Stomach (tissue), 4 donors: ENCODE results near the gene PNCK.

Experiments
- POLR2A ChIP-seq, 4 donors: fragments of 450-650 bp; IDR thresholded peaks; one replicate each; pipeline ENCODE4 v1.6.1; 2016; ENCODE audit warnings: antibody characterized with exemption in 4 of 4, control low read depth in 2 of 4, mild to moderate bottlenecking in 1 of 4, moderate library complexity in 1 of 4
- TF ChIP-seq, protein P1 (sequence below), 7 experiments: fragments of 450-650 bp in 4 of 7; fragments of 200-600 bp in 3 of 7; sonication (generic) in 3 of 7; IDR thresholded peaks; one replicate each; pipeline ENCODE4 v1.5.1; 2016 to 2019; ENCODE audit warnings: antibody characterized with exemption in 7 of 7, control low read depth in 2 of 7, mild to moderate bottlenecking in 1 of 7

DNA sequence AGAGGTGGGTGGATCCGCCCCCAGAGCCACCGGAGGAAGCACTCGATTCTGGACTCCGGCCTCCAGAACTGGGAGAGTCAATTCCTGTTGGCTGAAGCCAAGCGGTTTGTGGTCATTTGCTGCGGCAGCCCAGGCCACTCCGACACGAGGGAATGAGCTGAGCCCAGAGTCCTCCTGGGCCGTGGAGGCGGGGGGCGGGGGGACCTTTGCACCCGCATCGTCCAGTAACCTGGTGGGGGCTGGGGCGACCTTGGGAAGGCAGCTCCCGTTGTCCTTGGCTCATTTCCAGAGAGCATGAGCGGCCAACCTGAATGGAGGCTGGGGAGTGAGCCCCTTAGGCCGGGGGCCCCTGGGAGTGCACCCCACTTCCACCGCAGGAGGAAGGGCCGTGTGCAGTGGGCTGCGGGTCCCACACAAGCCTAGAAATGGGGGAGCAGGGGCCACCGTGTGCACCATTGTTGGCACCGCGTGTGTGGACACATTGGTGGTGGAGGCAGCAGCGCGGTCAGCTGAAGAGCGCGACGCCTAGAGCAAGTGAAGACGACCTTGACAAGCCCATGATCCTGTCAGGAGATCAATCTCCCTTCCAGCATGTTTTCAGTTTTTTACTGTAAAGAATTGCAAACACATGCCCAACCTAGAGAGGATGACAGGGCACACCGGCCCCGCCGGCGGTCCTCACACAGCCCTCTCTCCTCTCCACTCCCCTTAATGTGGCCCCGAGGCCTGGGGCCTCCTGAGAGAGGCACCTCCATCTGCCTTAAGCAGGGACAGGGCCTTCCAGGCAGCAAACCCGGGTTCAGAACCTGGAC is 46.5 kb downstream of the PNCK start:
- TF ChIP-seq, protein P1, sequence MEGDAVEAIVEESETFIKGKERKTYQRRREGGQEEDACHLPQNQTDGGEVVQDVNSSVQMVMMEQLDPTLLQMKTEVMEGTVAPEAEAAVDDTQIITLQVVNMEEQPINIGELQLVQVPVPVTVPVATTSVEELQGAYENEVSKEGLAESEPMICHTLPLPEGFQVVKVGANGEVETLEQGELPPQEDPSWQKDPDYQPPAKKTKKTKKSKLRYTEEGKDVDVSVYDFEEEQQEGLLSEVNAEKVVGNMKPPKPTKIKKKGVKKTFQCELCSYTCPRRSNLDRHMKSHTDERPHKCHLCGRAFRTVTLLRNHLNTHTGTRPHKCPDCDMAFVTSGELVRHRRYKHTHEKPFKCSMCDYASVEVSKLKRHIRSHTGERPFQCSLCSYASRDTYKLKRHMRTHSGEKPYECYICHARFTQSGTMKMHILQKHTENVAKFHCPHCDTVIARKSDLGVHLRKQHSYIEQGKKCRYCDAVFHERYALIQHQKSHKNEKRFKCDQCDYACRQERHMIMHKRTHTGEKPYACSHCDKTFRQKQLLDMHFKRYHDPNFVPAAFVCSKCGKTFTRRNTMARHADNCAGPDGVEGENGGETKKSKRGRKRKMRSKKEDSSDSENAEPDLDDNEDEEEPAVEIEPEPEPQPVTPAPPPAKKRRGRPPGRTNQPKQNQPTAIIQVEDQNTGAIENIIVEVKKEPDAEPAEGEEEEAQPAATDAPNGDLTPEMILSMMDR (IDR thresholded peaks at IDR 0.05): no peak
- no peak for TF ChIP-seq POLR2A (IDR thresholded peaks at IDR 0.05)
